Measurements from ENCODE around the gene TBC1D9.

DNA sequence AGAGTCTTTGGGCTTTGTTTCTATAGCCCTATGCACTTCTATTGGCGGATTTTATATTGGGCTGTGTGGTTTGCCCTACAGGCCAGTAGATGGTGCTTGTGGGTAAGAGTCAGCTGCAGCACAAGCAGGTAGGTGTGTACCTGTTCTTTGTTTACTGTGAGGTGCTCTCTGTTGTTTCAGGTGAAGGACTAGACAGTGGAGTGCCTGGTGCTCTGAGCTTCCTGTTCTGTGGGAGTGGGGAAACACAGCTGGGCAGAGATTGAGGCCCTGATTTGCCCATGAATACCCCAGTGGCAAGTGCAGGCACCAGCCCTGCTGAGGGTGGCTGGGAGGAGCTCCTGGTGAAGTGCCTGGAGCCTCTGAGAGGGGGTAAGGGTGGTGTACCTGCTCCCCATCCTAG is 161.1 kb downstream of the TBC1D9 start:
- no peak for TF ChIP-seq POLR2A (IDR thresholded peaks at IDR 0.05; ENCODE audit: low read length)
- no peak for TF ChIP-seq GATA1 (IDR thresholded peaks at IDR 0.05; ENCODE audit: low read depth, low read length)
